ENCODE measurements around the gene AMPH. TPM values are rescaled to one million over a fixed set of nuclear protein-coding genes. Genes with fewer than 3 reads are reported as not detected.
"Not testable (repeated sequence)": the region's sequence is repeated elsewhere in the genome, so short reads cannot be mapped to it uniquely, and the experiment has no call there.

AMPH gene
- polyA plus RNA-seq, 4 donors = 14.5 to 16.7 (median 15.9) TPM

DNA sequence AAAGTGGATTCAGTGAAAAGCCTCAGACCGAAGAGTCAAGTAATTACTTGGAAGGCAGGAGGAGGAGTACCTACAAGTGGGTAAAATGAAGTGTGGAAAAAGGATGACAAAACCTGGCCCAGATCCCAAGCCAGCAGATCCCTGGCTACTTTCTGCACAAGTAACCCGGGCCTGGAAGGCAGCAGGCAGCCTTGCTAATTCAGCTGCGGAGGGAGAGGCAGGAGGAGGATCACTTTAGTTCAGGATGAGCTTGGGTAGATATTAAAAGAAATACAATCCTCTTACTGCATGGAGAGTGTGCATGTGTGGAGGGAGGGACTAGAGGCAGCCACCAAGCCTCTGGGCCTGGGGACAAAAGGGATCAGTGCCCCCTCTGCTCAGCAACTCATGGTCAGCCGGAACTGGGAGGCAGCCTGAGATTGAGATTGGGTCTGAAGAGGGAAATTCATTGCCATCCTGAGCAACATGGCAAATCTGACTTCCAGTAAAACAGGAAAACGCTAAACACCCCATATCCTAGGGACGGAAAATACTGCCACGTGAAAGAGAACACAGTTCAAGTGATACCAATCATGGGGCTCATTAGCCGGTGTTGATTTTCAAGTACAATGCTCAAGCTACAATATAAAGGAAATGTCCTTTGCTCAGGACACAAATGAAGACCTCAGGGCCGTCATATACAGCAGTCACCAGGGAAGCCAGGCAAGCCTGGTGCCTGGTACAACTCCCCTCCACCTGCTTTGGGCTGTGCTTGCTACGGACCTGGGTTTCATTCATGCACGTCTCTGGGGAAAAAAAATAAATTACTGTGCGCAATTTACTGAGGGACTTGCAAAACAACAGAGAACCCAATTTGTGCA is 1.3 kb downstream of the AMPH start:
- DNase-seq (ENCODE audit: low read depth in 4 of 4, low spot score in 3 of 4) = peak in 1 of 4 donors; percentile 12

DNA sequence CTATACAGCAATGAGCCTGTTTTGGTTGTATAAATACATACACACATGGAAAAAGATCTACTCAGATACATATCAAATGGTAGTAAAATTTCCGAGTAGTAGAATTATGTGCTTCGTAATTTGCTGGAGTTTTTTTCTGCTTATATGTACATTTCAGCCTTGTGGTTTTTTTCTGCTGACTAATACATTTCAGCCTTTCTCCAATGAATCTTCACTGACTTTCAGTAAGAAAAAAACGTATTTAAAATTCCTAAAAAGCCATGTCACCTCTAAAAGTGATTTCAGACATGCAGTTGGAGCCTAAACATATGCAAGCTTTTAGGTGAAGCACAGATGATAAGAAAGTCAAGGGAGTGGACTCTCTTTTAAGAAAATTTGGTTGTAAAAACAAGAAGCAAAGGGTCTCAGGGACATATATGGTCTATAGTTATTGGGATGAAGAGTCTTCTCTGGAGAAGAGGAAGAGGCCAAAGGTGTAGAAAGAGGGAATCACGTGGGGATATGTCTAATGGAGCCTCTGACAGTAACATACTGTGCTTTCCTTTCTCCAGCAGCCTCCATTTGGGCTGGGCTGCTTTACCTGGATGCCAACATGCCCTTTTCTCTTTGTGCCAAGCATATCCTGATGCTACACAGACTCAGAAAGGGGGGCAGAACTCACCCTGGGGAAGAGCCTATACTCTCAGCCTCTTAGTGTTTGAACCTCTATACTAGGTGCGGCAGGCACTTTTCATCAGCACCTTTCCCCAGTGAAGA is 2.4 kb downstream of the AMPH start:
- no peak for DNase-seq (ENCODE audit: low read depth in 4 of 4, low spot score in 3 of 4)

DNA sequence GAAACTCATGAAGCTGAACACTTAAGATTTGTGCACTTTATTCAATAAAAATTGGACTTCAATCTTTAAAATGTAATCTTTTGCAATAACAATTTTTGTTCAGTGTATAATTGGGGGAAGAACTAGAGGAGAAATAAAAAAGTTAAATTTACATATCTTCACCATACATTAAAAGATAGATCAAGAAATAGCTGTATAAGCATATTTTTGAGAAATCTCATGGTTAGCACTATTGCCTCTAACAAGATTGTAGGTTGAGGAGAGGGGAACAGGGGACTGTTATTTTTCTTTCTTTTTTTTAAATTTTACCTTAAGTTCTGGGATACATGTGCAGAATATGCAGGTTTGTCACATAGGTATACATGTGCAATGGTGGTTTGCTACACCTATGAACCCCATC is 5.3 kb downstream of the AMPH start:
- no peak for DNase-seq (ENCODE audit: low read depth in 4 of 4, low spot score in 3 of 4)

DNA sequence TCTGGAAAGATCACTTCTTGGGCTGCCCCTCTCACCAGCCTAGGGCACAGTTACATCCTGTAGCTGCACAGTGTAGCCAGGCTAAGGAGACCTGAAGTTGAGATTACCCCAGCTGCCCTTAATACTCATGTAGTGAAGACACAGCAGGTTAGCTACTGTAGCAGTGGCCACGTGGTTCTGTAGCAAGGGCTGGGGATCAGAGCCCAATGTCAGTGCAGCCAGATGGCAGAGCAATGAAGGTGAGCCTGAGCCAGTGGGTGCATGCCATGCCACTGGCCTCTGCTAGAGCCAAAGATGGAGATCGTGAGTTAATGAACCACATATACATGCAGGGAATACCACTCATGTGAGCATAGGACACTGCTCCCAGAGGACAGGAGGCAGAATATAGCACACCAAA is 15.5 kb downstream of the AMPH start:
- DNase-seq (ENCODE audit: low read depth in 4 of 4, low spot score in 3 of 4) = no peak

DNA sequence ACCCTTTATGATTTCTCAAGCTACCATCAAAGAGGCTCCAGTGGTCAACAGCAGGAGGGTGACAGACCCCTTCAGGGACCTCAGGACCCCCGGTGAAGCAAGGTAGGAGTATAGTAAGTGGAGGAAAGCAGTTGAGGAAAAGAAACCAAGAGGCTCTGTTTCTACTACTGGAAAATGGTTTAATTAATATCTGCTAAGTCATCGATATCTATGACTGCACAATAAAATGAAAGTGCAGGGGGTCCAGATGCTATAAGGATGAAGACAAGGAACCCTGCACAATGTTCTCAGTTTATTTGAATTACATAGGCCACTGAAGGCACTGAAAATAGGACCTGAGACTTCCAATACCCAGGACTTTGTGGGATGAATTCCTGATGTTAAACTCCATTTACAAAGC is 23.7 kb downstream of the AMPH start:
- DNase-seq (ENCODE audit: low read depth in 4 of 4, low spot score in 3 of 4) = no peak

DNA sequence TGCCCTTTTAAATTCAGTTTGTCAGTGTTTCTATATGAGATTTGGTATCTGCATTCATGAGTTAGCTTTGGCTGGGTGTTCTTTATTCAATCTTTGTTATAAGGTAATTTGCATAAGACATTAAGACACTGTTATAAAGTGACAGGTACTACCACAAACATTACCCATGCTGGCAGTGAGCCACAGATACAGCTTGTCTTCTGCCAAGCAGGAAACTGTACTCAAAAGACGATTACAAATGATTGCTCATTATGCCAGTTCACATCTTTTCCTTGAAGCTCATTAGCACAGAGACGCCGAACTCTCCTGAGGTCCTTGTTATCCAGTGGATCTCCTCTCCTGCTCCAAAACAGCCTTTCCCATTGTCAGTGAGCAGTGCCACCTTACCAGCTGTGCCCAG is 30.4 kb downstream of the AMPH start:
- DNase-seq (ENCODE audit: low read depth in 4 of 4, low spot score in 3 of 4) = no peak

DNA sequence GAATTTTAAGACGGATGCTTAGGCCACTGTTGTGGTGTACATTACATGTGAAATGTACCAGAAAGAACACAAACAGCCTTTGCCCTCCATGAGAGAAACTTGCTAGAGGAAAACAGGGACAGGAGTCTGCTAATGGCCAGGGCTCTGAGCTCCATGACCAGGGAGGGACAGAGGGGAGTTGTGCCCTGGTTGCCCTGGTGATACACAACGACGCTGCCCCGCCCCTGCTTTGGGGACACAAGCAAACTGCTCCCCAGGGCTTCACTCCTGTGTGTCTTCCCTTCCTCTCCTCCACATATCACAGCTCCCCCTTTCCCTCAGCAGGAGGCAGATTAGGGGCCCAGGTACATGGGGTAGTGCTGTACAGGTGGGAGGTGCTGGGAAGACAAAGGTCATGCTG is 36.2 kb downstream of the AMPH start:
- DNase-seq (ENCODE audit: low read depth in 4 of 4, low spot score in 3 of 4) = peak in 1 of 4 donors; percentile 5

DNA sequence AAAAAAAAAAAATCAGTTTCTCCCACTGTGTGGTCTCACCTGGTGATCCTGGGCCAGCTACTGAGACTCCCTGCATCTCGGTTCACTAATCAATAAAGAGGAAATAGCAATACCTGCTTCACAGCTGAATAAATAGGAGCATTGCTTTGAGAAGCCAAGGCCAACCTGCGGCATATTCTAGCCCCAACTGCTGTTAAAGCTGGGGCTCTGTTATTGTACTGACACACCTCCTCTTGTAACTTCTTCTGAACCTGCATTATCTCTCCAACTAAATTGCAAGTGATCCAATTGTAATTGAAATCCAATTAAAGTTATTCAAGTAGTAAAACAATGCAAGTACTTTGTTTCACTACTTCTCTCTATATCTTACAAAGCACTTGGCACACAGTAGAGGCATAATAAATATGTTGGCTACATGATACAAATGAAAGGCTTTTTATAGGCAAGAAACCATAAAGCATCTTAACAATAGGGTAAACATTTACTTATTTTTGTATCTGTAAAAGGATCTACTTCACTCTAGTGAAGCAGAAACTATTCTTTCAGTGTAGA is 38.4 kb downstream of the AMPH start:
- DNase-seq (ENCODE audit: low read depth in 4 of 4, low spot score in 3 of 4) = no peak

DNA sequence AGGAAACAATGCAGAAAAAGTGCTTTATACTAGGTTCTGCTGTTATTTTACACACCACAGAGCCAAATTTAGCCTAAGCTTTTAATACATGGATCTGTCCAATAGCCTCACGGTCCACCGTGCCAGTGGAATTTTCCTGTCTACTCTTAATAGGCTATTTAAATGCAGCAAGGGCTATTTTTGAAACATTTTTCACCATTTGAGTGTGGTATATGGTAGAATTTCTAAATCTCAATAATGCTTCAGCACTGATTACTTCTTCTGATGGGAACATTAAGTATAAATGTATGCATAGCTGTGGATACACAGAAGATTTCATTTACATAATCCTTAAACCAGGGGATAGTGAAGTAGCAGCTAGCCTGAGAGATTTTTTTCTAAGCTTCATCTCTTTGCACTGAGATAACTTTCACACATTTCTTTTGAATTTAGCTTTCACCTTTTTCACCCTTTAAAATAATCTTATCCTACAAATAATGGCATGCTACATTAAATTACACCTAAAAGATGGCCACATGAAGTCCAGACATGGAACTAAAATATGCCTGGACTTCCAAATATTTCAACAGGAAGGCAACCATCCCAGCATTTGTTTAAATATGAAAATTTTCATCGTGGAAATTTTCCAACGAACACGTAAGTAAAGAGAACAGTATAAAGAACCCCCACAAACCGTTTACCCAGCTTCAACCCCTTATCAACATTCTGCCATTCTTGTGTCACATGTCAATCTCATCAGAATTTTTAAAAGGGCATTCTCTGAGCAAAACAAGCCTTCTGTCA is 45.4 kb downstream of the AMPH start:
- no peak for DNase-seq (ENCODE audit: low read depth in 4 of 4, low spot score in 3 of 4)

DNA sequence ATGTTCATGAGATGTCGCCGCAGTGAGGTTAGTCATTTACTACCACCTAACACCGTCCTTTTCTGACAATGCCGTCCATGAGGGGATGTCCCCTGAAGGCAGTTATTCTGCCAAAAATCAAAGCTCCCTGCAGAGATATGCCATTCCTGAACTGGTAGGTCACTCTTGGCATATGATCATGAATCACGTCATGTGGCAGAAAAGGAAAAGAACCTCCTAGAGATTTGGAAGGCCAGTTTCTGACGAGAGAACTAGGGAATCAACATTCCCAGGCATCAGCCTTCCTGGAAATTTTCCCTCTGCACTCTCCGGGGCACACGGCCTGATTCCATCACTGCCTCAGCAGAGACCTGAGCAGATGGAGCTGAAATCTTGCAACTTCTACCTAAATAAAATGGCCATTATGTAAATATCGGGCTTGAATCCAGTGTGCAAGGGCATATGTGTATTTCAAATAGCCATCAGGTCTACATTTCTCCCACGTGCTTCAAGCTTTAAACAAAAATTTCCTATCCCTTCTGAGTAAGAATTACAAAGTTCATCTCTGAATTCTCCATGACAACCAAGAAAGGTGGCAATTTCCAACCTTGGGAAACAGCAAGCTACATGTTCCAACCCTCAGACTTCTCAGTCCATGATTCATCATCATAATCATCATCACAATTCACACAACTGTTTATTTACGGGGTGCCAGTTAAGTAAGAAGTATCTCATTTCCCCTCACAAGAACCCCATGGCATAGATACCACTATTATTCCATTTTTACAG is 46.5 kb downstream of the AMPH start:
- no peak for DNase-seq (ENCODE audit: low read depth in 4 of 4, low spot score in 3 of 4)

DNA sequence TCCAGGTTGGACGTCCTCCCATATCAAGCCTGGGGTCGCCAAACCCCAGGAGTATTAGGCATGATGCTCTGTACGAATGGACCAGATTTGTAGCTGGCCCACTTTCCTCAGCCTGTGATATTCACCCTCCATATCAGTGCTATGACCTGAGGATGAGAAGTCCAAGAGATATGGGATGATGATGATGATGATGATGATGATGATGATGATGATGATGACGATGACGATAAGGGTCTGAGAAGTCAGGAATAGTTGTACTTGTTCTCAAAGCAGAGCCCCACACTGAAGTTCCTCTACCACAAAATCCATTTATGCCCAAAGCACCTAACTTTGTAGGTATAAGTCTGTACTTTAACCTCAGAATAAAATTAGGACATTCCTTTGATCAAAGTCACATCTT is 50.7 kb downstream of the AMPH start:
- DNase-seq (ENCODE audit: low read depth in 4 of 4, low spot score in 3 of 4) = no peak

DNA sequence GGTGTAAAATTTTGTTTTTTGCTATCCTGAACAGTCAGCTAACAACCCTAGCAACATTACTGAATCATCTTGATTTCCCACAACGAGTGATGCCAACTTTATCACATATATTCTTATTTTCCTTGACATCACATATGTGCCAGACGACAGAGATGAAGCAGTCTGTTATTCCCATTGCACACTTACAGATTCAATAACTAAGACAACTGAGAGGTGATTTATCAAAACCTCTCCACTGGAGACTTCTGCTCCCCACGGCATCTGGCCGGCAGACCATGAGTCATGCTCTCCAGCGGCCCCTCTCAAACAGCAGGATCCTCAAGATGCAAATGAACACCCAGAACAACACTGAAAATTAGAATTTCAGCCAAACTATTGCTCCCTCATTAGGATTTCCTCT is 57.1 kb downstream of the AMPH start:
- DNase-seq (ENCODE audit: low read depth in 4 of 4, low spot score in 3 of 4) = no peak

DNA sequence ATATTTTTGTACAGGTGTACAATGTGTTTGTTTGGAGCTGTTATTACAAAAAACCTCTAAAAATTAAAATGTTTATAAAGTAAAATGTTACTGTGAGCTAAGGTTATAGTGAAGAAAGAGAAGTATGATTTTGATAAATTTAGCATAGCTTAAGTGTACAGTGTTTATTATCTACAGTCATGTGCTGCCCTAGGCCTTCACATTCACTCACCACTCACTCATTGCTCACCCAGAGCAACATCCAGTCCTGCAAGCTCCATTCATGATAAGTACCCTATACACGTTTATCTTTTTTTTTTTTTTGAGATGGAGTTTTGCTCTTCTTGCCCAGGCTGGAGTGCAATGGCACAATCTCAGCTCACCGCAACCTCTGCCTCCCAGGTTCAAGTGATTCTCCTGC is 59.6 kb downstream of the AMPH start:
- DNase-seq (ENCODE audit: low read depth in 4 of 4, low spot score in 3 of 4) = not testable (repeated sequence)

DNA sequence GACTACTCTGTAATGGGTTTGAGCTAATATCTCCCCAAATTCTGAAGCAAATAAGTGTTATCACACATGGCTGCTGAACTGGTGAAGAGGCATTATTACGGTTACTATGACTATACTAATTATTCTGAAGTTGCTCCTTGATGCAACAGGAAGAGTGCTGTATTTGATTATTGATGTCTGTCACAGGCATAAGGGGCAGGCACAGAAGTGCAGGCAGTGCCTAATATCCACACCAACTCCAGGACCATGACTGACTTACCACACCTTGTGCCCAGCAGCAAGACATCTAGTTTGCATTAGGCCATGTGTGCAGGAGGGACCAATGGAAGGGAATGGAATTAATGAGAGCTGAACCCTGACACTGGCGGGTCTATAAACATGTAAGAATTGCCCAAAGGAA is 62.7 kb downstream of the AMPH start:
- DNase-seq (ENCODE audit: low read depth in 4 of 4, low spot score in 3 of 4) = no peak

DNA sequence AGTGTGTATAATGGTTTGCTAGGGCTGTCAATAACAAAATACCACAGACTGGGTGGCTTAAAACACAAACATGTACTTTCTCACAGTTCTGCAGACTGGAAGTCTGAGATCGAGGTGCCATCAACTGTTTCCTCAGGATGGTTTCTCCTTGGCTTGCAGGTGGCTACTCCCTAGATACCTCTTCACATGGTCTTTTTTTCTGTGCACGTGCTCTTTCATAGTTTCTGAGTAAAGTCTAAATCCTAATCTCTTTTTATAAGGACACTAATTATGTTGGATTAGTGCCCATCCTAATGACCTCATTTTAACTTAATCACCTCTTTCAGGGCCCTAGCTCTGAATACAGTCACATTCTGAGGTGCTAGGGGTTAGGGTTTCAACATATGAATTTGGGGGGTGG is 65.9 kb downstream of the AMPH start:
- no peak for DNase-seq (ENCODE audit: low read depth in 4 of 4, low spot score in 3 of 4)

DNA sequence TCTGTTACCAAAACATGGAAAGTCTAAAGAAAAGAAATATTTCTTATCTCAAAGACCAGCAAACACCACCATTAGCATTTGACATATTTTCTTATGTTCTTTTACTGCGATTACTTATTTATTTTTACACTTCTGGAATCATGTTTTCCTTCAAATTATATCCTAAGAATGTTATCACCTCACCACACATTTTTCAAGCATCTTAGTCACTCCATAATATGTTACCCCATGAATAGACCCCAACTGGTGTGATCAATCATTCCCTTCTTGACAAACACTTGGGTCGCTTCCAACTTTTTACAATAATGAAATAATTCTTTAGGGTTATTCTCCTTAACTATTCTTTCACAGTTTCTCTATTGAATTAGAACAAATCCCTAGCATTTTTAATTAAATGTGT is 67.4 kb downstream of the AMPH start:
- DNase-seq (ENCODE audit: low read depth in 4 of 4, low spot score in 3 of 4) = no peak

DNA sequence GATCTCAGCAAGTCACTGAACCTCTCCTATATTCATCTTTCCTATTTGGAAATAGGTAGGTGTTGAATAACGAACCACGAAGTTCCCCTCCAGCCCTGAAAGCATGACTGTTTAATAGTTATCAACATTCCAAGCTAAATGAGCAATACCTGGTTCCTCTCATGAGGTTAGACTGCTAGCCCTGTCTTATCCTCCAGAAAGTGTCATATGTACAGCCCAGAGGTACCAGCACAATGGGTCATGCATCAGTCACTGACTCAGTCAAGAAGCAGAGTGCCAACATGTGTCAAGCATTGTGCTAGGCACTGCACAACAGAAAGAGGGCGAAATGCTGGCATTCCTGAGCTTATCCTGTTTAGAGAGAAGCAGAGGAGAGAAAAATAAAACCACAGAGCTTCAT is 70.0 kb downstream of the AMPH start:
- no peak for DNase-seq (ENCODE audit: low read depth in 4 of 4, low spot score in 3 of 4)

DNA sequence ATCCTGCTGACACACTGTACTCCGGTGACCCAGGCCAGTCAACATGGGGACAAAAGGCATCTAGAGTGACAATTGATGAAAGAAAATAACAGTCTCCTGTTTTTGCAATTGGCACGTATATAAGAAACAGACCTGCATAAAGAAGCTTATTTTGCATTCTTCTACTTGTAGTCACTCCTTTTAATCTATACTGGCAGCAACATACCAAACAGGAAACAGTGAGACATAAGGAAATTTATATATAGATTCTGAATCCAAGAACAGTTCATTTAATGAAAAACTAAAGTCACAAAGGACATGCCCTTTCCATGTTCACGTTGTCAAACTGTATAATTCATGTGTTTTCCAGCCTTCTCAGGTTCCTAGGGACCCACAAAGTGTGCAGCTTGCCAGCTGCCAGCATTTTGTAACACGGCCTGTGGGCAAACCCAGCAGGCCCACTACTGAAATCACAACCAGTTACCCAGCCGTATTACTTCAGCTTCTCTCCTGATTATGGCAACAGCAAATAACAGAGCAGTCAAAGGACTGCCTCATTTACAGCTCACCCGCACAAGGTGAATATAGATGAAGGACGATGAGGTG is 72.3 kb downstream of the AMPH start:
- DNase-seq (ENCODE audit: low read depth in 4 of 4, low spot score in 3 of 4) = peak in 2 of 4 donors; percentile 1 to 6

DNA sequence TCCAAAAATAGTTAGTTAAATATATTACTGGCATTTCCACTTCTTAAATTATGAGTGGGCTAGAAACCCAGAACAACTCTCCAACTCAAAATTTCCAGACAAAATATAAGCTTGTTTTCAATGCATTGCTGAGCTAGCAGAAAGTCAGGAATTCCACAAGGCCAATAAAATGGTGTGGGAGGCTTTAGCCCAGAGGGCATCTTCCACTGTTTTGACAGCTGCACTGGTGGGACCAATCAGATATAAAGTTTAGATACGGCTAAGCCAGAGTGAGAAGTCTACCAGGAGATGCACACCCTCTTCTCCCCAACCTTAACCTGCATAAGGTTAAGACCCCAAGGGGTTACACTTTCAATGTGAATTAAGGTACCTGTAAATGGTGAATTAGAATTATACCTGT is 76.6 kb downstream of the AMPH start:
- no peak for DNase-seq (ENCODE audit: low read depth in 4 of 4, low spot score in 3 of 4)

DNA sequence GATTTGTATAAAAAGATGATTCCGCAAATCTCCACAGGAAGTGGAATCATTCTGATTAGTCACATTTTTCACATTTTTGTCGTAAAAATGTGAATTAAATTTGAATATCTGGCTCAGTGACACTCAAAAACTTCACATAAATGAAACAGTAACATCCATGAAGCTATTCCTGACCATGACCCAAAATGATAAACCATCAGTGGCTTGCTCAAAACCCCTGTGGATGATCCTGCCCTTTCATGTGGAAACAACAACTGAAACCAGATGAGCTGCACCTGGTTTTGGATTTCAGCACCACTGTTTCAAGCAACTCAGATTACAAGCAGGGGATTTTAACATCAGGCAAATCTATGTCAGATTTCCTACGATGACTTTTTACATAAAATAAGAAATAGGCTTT is 80.3 kb downstream of the AMPH start:
- no peak for DNase-seq (ENCODE audit: low read depth in 4 of 4, low spot score in 3 of 4)

Measured in right renal pelvis (tissue), 4 donors.